Measurements from ENCODE around the gene SPON2.

The SPON2 gene

GRCh38 chr4:1172228-1172851 is at the start of gene SPON2:
Gene SPON2, minus strand, starts transcription at chr4:1172583.
- no peak for DNase-seq

- DNase-seq: no peak
Measured at GRCh38 chr4:1221155-1221870, 48.9 kb upstream of the SPON2 start.

GRCh38 chr4:1220566-1220965 is 48.2 kb upstream of the SPON2 start:
- no peak for DNase-seq

DNA sequence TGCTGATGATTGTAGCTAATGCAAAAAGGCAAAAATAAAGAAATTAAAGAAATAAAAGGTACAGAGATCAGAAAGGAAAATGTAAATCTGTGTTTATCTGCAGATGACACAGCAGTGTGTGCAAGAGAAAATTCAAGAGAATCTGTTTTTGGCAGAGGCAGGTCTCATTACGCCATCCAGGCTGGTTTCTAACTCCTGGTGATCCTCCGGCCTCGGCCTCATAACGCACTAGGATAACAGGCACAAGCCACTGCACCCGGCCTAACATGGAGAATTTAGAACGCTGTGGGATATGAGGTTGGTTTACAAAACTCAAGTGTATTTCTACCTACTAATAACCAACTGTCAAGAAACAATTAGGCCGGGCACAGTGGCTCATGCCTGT is 47.2 kb upstream of the SPON2 start:
- DNase-seq: no peak

- no peak for DNase-seq
Measured at GRCh38 chr4:1218634-1219565, 46.5 kb upstream of the SPON2 start.

DNA sequence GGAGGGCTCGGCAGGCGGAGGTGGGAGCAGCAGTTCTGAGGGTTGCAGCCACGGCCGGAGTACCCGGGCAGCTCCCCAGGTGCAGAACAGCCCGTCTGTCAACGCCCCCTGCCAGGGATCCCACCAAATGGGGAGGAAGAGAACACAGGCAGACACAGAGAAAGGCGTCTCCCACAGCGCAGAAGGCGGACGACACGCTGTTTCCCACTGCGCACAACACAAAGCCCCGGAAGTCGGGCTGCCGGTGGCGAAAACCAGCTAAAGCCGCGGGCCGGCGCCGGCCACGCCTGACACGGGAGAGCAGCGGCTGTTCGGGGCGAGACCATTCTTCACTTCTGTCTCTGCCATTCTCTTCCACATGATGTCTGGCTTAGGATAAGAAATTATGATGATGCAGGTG is 45.0 kb upstream of the SPON2 start:
- DNase-seq: no peak

- peak in 1 of 2 donors; percentile 16 for DNase-seq
Measured at GRCh38 chr4:1216869-1217294, 44.5 kb upstream of the SPON2 start.

DNA sequence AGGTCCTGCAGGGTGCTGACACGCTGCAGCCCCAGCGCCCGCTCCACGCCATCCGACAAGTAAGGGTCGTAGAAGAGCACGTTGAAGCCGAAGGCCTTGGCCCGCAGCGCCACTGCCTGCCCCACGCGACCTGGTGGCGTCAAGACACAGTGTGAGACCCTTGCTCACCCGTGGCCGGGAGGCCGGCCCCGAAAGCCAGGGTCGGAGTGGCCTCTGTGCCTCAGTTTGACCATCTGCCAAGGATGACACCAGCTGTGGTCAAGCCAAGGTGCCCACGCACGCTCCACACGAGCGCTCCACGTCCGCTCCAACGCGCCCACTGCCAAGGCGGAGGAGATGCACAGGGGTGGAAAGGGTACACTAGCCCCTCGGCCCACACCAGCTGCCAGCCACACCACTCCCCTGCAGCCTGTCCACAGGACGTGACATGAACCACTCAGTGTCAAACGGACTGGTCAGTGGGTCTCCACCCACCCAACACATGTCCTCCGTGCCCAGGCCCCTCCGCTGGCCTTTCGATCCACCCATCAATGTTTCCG is 43.8 kb upstream of the SPON2 start:
- DNase-seq: no peak

GRCh38 chr4:1215141-1216075 is 43.0 kb upstream of the SPON2 start:
- no peak for DNase-seq

GRCh38 chr4:1214101-1215095 is 42.0 kb upstream of the SPON2 start:
- no peak for DNase-seq

GRCh38 chr4:1213336-1213995 is 41.1 kb upstream of the SPON2 start:
- DNase-seq: no peak

- DNase-seq: no peak
Measured at GRCh38 chr4:1212546-1213335, 40.4 kb upstream of the SPON2 start.

DNA sequence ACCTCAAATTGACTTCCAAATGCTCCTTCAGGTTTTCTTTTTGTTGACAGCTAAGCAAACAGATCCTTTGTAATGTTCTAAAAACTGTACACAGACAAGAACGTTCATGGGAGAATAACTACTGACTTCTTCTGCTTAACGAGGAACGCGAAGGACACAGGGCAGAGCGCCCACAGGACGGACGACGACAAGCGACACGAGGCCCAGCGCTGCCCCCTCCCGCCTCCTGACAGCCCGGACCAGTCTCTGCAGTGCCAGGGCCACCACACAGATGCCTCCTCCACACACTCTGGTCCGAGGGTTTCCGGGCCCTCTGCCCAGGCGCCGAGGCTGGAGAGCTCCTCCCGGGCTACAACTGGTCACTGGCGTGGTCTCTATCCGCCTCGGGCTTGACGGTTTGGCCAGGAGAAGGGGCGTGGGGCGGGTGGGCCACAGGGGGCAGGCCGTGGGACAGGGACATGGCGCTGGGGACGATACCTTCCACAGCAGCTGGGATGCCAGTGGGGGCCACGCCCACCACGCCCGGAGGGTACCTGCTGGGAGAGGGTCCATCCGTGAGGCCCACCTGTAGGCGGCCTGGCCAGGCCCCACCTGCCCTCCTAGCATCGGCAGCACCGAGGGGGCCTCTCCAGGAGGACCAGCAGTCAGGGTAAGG is 39.6 kb upstream of the SPON2 start:
- DNase-seq: peak; percentile 19 to 53

DNA sequence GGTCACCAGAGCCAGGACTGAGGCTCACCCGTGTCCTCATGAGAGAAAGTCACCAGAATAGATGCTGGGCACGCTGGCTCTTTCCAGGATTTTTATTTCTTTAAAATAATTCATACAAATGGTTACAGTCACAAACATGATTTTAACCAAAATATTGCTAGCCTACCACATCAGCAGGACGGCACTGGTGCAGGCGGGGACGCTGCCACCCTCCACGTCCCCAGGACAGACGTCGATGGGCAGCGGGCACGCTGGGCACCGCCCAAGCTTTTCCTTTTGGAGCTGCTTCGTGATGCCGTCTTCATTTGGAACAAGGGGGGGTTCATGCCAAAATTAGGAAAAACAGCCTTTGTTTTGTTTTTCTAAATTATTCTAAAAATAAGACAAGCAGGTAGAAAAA is 39.0 kb upstream of the SPON2 start:
- DNase-seq: no peak

GRCh38 chr4:1210971-1211370 is 38.6 kb upstream of the SPON2 start:
- no peak for DNase-seq

GRCh38 chr4:1210241-1210841 is 38.0 kb upstream of the SPON2 start:
- DNase-seq: no peak

DNA sequence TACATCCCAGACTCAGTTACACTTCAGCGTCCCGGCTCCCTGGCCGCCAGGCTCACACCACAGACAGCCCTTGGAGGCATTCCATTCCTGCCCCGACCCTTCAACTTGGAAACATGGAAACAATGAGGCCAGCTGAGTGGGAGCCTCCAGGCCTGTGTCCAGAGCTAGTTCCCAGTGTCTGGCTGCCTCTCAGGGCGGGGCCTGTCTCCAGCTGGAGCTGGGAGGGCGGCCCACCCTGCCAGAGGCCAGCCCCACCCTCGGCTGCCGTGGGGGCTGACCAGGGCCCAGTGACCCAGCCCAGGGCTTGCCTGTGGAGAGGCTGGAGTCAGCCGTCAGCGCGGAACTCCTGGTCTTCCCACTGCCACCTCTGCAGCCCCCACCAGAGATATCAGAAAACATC is 37.4 kb upstream of the SPON2 start:
- peak in 1 of 2 donors; percentile 55 for DNase-seq

DNA sequence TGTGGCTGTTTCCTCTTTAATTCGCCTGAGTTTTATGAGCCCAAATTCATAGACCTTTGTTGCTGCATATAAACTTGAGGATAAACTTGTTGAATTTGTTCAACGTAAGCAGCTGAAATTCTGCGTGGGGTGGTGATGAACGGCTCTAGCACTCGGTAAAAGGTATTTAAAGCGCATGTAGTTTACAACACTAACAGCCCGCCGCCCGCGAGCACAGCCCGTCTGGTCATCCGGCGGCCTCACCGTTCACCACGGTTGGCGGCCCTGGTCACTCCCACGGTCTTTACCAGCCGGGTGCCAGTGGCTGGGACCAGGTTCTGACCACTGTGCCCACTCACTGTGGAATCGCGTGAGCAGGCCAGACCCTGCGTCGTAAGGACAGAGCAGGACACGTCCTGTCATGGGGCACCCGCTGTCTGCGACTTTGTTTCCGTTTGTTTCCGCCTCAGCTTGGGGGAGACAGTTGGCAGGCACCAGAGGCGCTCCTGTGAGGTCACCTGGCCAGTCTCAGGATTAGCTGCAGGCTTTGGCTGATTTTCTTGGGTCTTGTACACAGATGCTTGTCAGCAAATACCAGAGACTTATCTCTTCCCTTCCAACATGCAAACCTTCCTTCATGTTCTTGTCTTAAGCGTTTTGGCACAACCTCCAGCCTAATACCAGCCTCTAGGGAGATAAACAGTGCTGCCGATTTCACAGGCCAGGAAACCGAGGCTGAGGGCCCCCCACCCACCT is 36.8 kb upstream of the SPON2 start:
- no peak for DNase-seq

Data from hippocampal formation (tissue), 2 donors.